Measurements from ENCODE around the gene VANGL2. TPM values are rescaled to one million over a fixed set of nuclear protein-coding genes. Genes with fewer than 3 reads are reported as not detected.
A peak's percentile ranks its signal among the peaks of the same experiment; 100 is the strongest.

VANGL2 gene
- 0.28 and 0.36 TPM in 2 replicates for total RNA-seq (2012; rRNA removed)
- polyA plus RNA-seq (2012; rRNA removed): 3.2 and 3.6 TPM in 2 replicates
- polyA plus RNA-seq (2012; cell fraction: cytosol; rRNA removed): 1.3 and 2.4 TPM in 2 replicates
- polyA plus RNA-seq (2012; cell fraction: nucleus; rRNA removed; ENCODE audit: low replicate concordance): 6.1 and 8.1 TPM in 2 replicates
- percentile 33 among the genes with signal in this experiment for Bru-seq, nascent RNA
- BruChase-seq, experiment 1, labeled RNA remaining after a 6-hour chase: percentile 44 among the genes with signal in this experiment
- BruChase-seq, experiment 2, labeled RNA remaining after a 2-hour chase: percentile 38 among the genes with signal in this experiment
- long read RNA-seq, partial matches to known transcripts: 0 of 1 reads
- long read RNA-seq, other reads (novel, unspliced or antisense): 1 of 1 reads

- no TSS peak for BruUV-seq (replicated peaks)
- Histone ChIP-seq H3K14ac (replicated peaks; ENCODE audit: low read depth, low read length) (no peak within 1 kb of the TSS), H4K8ac (ENCODE audit: low read depth in 2 of 2, low read length in 2 of 2) (peak within 1 kb of the TSS in 1 of 2 experiments; percentile 42; a peak in 2 of 4 replicates), H3K56ac (ENCODE audit: extremely low read depth, insufficient read depth, low read length) (peak within 1 kb of the TSS; percentile 10; the same call in 1 of the 2 replicates), H3K9me3 (ENCODE audit: control insufficient read depth, insufficient read depth, low read length) (no peaks in the 10 kb centered on the region), H2AK5ac (ENCODE audit: low read depth, low read length) (no peak within 1 kb of the TSS), H2AFZ (replicated peaks; ENCODE audit: low read length, poor library complexity) (peak within 1 kb of the TSS; percentile 91), H2BK5ac (ENCODE audit: low read depth, low read length, poor library complexity, severe bottlenecking) (no peak within 1 kb of the TSS), H3K4me3 (ENCODE audit: insufficient read depth, low read depth, low read length) (peak within 1 kb of the TSS; percentile 62), H3K9me1 (ENCODE audit: insufficient read depth, low read length) (peaks cover 5% of the 10 kb centered on the region; the same call in 1 of the 2 replicates), H3K4me2 (ENCODE audit: low read depth, low read length) (peak within 1 kb of the TSS; percentile 79), H4K91ac (ENCODE audit: insufficient read depth, low read depth, low read length) (no peak within 1 kb of the TSS; the same call in 1 of the 2 replicates), H2AK9ac (replicated peaks; ENCODE audit: low read depth, low read length, poor library complexity) (peak within 1 kb of the TSS; percentile 34), H2BK15ac (ENCODE audit: low read depth, low read length) (no peak within 1 kb of the TSS; the same call in 2 of the 3 replicates), H2BK20ac (ENCODE audit: low read depth, low read length) (no peak within 1 kb of the TSS), H3K4me1 (ENCODE audit: control insufficient read depth, insufficient read depth, low read length) (no peaks in the 10 kb centered on the region), H3K36me3 (ENCODE audit: control insufficient read depth, insufficient read depth, low read length) (no peaks in the 10 kb centered on the region), H3K18ac (ENCODE audit: low read depth, low read length) (no peak within 1 kb of the TSS; the same call in 1 of the 2 replicates), H3K4ac (ENCODE audit: low read depth, low read length) (no peak within 1 kb of the TSS; the same call in 1 of the 2 replicates), H4K5ac (ENCODE audit: low read depth, low read length) (no peak within 1 kb of the TSS; the same call in 1 of the 2 replicates), H4K20me1 (ENCODE audit: insufficient read depth, low read length) (no peaks in the 10 kb centered on the region), H3K27ac (ENCODE audit: insufficient read depth, low read length) (no peak within 1 kb of the TSS; the same call in 1 of the 2 replicates), H3K23ac (ENCODE audit: low read depth, low read length) (0 out of 2 replicates have a peak within 1 kb of the TSS, but pooled peaks have one; percentile 27), H2BK120ac (ENCODE audit: low read depth, low read length) (no peak within 1 kb of the TSS), H3K9ac (ENCODE audit: low read depth, low read length) (peak within 1 kb of the TSS; percentile 86), H3K79me1 (ENCODE audit: low read depth in 1 of 2, low read length in 2 of 2) (no peaks in the 10 kb centered on the region), H3K27me3 (ENCODE audit: control insufficient read depth, insufficient read depth, low read length) (peaks cover 33% of the 10 kb centered on the region)
- peak; percentile 89 for ATAC-seq (ENCODE audit: low read depth)
- intact Hi-C loops (cut with micrococcal nuclease) (no loop called here), in situ Hi-C loops (cut with MboI; ENCODE audit: low sequenced_read_pairs) (no loop called here), dilution Hi-C loops (cut with HindIII; ENCODE audit: low sequenced_read_pairs, unreplicated experiment) (no loop called here)
- peak; percentile 41 for DNase-seq
- ChIA-PET CTCF (interaction anchor here (0.6 kb wide), 1 partner anchor 1677 kb away, joined by 3 read pairs; no protein-coding TSS in a partner anchor), POLR2A (ENCODE audit: unreplicated experiment) (no interaction called here)
- TF ChIP-seq MAZ (IDR thresholded peaks at IDR 0.05; ENCODE audit: borderline replicate concordance, low read depth, low read length): peak; percentile 62; the same call in 1 of the 2 replicates
- TF ChIP-seq BHLHE40 (IDR thresholded peaks at IDR 0.05; ENCODE audit: low read depth, low read length): no peak
- no CpG with 5 or more reads among the region's 34 CpGs for WGBS, 2 experiments (ENCODE audit: extremely low coverage in 2 of 2, insufficient read length in 1 of 2)
Observed at GRCh38 chr1:160400223-160400645, at the start of gene VANGL2. Gene VANGL2, plus strand, starts transcription at chr1:160400564. Its CDS starts 15,274 bp downstream, at chr1:160415838.

Measured in IMR-90 (cell line).